ENCODE measurements around the gene LRRK1.

DNA sequence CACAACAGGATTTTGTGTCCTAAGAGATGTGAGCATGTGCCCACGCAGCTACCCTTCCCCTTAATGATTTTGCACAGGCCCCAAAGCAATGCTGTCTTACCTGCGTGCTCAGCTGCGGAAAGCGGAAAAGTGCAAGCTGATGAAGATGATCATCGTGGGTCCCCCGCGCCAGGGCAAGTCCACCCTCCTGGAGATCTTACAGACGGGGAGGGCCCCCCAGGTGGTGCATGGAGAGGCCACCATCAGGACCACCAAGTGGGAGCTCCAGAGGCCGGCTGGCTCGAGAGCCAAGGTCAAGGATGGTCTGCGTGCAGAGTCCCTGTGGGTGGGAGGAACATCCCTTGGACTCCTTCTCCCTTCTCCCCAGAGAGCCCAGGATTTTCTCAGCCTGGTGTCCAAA lies 103.1 kb downstream of the LRRK1 start:
- TF ChIP-seq POLR2A (IDR thresholded peaks at IDR 0.05; ENCODE audit: low read depth, low read length) (no peak), MAZ (IDR thresholded peaks at IDR 0.05; ENCODE audit: borderline replicate concordance, low read depth, low read length) (no peak), CEBPB (IDR thresholded peaks at IDR 0.05; ENCODE audit: low read depth, low read length) (no peak), NFE2L2 (IDR thresholded peaks at IDR 0.05; ENCODE audit: low read depth, low read length) (no peak), MXI1 (IDR thresholded peaks at IDR 0.05; ENCODE audit: borderline replicate concordance, low read depth, low read length) (no peak), BHLHE40 (IDR thresholded peaks at IDR 0.05; ENCODE audit: low read depth, low read length) (no peak)
- TF ChIP-seq, protein P1, sequence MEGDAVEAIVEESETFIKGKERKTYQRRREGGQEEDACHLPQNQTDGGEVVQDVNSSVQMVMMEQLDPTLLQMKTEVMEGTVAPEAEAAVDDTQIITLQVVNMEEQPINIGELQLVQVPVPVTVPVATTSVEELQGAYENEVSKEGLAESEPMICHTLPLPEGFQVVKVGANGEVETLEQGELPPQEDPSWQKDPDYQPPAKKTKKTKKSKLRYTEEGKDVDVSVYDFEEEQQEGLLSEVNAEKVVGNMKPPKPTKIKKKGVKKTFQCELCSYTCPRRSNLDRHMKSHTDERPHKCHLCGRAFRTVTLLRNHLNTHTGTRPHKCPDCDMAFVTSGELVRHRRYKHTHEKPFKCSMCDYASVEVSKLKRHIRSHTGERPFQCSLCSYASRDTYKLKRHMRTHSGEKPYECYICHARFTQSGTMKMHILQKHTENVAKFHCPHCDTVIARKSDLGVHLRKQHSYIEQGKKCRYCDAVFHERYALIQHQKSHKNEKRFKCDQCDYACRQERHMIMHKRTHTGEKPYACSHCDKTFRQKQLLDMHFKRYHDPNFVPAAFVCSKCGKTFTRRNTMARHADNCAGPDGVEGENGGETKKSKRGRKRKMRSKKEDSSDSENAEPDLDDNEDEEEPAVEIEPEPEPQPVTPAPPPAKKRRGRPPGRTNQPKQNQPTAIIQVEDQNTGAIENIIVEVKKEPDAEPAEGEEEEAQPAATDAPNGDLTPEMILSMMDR (conservative IDR thresholded peaks at IDR 0.05; ENCODE audit: low read depth, low read length): no peak
